Fibroblast of lung (primary cell): ENCODE data around the gene PCIF1.

Source experiments
- EZH2 ChIP-seq: IDR thresholded peaks from 2 replicates; pipeline ENCODE4 v1.5.1; 2012; ENCODE audit warnings: low read length, control low read depth, mild to moderate bottlenecking; ENCODE audit errors: missing control alignments
- TF ChIP-seq, protein P1 (sequence below), 2 donors: IDR thresholded peaks in 1 of 2; conservative IDR thresholded peaks in 1 of 2; 1 replicate in 1 of 2; 2 replicates in 1 of 2; pipeline ENCODE4 v1.5.1; 2011 to 2012; ENCODE audit warnings: low read length in 2 of 2, control low read depth in 1 of 2, inconsistent platforms in 1 of 2, low read depth in 1 of 2, mild to moderate bottlenecking in 1 of 2

DNA sequence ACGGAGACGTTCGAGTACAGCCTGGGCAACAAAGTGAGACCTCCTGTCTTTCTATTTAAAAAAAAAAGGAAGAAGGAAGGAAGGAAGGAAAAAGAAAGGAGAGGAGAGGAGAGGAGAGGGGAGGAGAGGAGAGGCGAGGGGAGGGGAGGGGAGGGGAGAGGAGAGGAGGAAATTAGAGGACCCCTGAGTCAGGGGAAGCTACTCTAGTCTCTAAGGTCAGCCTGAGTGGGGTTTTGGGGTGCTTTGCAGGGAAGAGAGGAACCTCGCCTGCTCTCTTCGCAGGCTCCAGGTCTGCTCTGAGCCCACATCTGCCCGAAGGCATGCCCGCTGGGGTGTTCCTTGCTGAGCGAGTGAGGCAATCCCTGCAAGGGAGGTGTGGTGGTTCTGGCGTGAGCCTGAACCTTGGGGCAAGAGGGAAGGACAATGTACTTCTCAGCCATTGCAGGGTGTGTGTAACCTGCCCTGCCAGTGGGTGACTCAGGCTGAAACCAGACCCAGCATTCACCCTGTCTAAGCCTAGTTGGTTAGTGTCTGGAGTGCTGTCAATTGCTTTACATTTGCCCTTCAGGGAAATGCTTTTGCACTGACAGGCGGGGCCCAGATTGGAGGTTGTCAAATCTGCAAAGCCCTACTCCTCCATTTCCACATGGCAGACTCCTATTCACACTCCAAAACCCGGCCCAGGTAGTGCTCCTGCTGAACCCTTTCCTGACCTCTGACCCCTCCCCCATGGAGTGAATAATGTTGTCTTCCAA lies 58.9 kb downstream of the PCIF1 start:
- TF ChIP-seq, protein P1, sequence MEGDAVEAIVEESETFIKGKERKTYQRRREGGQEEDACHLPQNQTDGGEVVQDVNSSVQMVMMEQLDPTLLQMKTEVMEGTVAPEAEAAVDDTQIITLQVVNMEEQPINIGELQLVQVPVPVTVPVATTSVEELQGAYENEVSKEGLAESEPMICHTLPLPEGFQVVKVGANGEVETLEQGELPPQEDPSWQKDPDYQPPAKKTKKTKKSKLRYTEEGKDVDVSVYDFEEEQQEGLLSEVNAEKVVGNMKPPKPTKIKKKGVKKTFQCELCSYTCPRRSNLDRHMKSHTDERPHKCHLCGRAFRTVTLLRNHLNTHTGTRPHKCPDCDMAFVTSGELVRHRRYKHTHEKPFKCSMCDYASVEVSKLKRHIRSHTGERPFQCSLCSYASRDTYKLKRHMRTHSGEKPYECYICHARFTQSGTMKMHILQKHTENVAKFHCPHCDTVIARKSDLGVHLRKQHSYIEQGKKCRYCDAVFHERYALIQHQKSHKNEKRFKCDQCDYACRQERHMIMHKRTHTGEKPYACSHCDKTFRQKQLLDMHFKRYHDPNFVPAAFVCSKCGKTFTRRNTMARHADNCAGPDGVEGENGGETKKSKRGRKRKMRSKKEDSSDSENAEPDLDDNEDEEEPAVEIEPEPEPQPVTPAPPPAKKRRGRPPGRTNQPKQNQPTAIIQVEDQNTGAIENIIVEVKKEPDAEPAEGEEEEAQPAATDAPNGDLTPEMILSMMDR (conservative IDR thresholded peaks at IDR 0.05 in 1 of 2, IDR thresholded peaks at IDR 0.05 in 1 of 2; ENCODE audit: low read depth in 1 of 2, low read length in 2 of 2): no peak
- TF ChIP-seq EZH2: no peak
